Mucosa of descending colon (tissue), 3 donors: ENCODE measurements around the gene CLNK. TPM values are rescaled to one million over a fixed set of nuclear protein-coding genes. Genes with fewer than 3 reads are reported as not detected.

ENCODE experiments used
- ATAC-seq: fragments of 200-7000 bp; cut with Tn5 transposase; one replicate; pipeline ENCODE4 v1.9.1; 2020; ENCODE audit warnings: mild to moderate bottlenecking, moderate library complexity
- DNase-seq, 3 donors: peaks; one replicate each; pipeline ENCODE4 v3.0.0-alpha.2; 2020
- H3K36me3 ChIP-seq: fragments of 200-600 bp; one replicate; pipeline ENCODE4 v1.8.0; 2021; ENCODE audit warnings: low read depth, mild to moderate bottlenecking
- H3K4me1 ChIP-seq: fragments of 200-600 bp; one replicate; pipeline ENCODE4 v1.8.0; 2021; ENCODE audit warnings: low read depth, mild to moderate bottlenecking
- H3K4me3 ChIP-seq: fragments of 200-600 bp; one replicate; pipeline ENCODE4 v1.8.0; 2021; ENCODE audit warnings: mild to moderate bottlenecking
- H3K9me3 ChIP-seq: fragments of 200-600 bp; one replicate; pipeline ENCODE4 v1.8.0; 2021; ENCODE audit warnings: mild to moderate bottlenecking
- CTCF ChIP-seq: fragments of 200-600 bp; IDR thresholded peaks from one replicate; pipeline ENCODE4 v1.8.0; 2022; ENCODE audit warnings: antibody characterized with exemption, mild to moderate bottlenecking
- intact Hi-C, 2 donors: fragments of 100-400 bp; cut with DNase I in 1 of 2; cut with micrococcal nuclease in 1 of 2; formaldehyde crosslinking; loops; one replicate each; pipeline versions ENCODE4 v1.11.0 to v1.11.1; 2022; cut with DNase I, micrococcal nuclease
- total RNA-seq, 3 donors: library from RNA; stranded (reverse); fragmentation: NEBNext Ultra II Directional in 2 of 3; extraction: Animal tissue kit (Norgen Biotek cat#: 25700) in 2 of 3; gene quantifications; one replicate each; pipeline versions ENCODE4 v1.2.1 to v1.2.4, GENCODE V29; 2021 to 2023
- donor health status: DM: no; HTN: no; CAD: no; lungs with moderate emphysema.
- donor health status: DM: no; HTN: no; CAD: no.
- donor health status: DM: no; HTN: yes; CAD: no.

Gene CLNK
- total RNA-seq, 3 donors from 2014 or later = 0.27 to 0.60 TPM; not detected in 1

- DNase-seq (peak in 1 of 3 donors; percentile 33), ATAC-seq (peak; percentile 93)
- Histone ChIP-seq H3K4me1 (peaks cover 8% of the 10 kb centered on the region), H3K36me3 (no peaks in the 10 kb centered on the region), H3K4me3 (no peak overlapping the region), H3K9me3 (no peaks in the 10 kb centered on the region)
- intact Hi-C loops = no loop called here
- no peak for TF ChIP-seq CTCF
Observed at GRCh38 chr4:10694151-10694827, 9.7 kb upstream of the CLNK start.

GRCh38 chr4:10691651-10692050 lies 7.1 kb upstream of the CLNK start:
- DNase-seq = no peak
- Histone ChIP-seq H3K36me3 (no peaks in the 10 kb centered on the region), H3K4me1 (peaks cover 2% of the 10 kb centered on the region), H3K4me3 (no peak overlapping the region), H3K9me3 (no peaks in the 10 kb centered on the region)
- ATAC-seq = no peak
- intact Hi-C loops = no loop called here
- TF ChIP-seq CTCF = no peak

DNA sequence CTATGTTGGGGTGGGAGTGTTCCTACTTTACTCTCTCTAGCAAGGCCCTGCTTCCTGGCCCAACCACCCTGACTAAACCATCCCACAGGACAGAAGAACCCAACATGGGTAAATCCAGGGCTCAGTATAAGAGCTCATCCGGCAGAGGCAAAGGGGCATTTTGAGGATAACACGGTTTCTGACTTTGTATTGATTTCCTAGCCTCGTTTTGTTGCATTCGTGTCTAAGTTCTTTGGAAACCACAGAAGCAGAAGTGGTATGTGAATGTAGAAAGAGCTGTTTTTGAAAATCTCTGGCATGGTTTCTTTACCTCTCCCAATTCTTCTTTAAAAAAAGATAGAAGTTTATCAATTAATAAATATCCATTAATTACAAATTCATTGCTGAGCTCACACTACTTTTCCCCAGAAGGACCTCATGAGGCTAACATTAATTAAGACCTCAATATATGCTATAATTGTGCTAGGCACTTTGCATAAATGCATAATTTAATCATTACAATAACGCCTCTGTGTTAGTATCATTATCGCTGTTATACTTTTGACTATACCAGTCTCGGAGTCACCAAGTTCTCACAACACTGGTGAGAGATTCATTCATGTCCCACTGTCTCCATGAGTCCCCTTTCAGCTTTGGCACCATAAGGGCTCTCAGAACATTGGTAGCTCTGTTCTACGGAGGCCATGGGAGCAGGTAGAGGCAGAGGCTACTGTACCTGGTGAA lies 5.8 kb upstream of the CLNK start:
- no peaks in the 10 kb centered on the region for H3K36me3 ChIP-seq

DNA sequence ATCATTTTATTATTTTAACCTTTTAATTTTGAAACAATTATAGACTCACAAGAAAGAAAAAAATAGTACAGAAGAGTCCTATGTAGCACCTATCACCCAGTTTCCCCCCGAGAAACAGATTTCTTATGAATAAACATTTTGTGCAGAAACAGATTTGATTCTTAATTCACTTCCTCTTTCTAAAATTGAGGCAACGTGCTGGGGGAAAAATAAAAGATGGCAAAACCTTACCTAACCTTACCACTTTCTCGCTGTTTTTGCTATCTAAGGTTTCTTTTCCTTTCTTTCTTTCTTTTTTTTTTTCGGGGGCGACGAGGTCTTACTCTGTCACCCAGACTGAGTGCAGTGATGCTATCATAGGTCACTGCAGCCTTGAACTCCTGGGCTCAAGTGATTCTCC lies 4.3 kb upstream of the CLNK start:
- no peaks in the 10 kb centered on the region for H3K9me3 ChIP-seq
- no peak for TF ChIP-seq CTCF
- intact Hi-C loops = no loop called here
- DNase-seq (no peak), ATAC-seq (no peak)
- no peaks in the 10 kb centered on the region for H3K36me3 ChIP-seq
- no peak overlapping the region for H3K4me3 ChIP-seq
- H3K4me1 ChIP-seq = no peaks in the 10 kb centered on the region

More for the DNA sequence above, 5.8 kb upstream of the CLNK start:
- no peak for TF ChIP-seq CTCF
- no peak for DNase-seq
- Histone ChIP-seq H3K9me3 (no peaks in the 10 kb centered on the region), H3K4me3 (no peak overlapping the region), H3K4me1 (no peaks in the 10 kb centered on the region)
- no peak for ATAC-seq
- intact Hi-C loops = no loop called here

- H3K36me3 ChIP-seq = no peaks in the 10 kb centered on the region
- H3K9me3 ChIP-seq = no peaks in the 10 kb centered on the region
- TF ChIP-seq CTCF = no peak
- ATAC-seq (no peak), DNase-seq (no peak)
- H3K4me1 ChIP-seq = no peaks in the 10 kb centered on the region
- intact Hi-C loops = no loop called here
- H3K4me3 ChIP-seq = no peak overlapping the region
Observed at GRCh38 chr4:10688022-10688421, 3.5 kb upstream of the CLNK start.
